Measurements from ENCODE around the gene SF3B1.

The SF3B1 gene

DNA sequence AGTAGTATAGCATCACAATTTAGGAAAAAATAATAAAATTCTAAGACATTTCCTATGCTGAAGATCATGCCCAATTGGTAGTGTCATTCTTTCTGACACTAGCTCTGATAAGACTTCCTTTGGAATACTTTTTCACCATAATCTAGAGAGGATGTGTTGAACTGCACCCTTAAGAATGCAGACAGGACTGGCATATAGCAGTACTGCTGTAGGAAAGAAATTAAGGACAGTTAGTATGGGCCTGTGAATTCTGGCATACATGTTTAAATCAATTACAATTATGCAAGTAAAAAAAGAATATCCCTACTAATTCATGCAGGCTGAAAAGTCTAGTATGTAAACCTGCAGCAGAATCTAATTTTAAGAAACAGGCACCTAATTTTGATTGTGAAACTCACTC is 15.4 kb downstream of the SF3B1 start:
- DNase-seq (ENCODE audit: low spot score) = no peak
- TF ChIP-seq, protein P1, sequence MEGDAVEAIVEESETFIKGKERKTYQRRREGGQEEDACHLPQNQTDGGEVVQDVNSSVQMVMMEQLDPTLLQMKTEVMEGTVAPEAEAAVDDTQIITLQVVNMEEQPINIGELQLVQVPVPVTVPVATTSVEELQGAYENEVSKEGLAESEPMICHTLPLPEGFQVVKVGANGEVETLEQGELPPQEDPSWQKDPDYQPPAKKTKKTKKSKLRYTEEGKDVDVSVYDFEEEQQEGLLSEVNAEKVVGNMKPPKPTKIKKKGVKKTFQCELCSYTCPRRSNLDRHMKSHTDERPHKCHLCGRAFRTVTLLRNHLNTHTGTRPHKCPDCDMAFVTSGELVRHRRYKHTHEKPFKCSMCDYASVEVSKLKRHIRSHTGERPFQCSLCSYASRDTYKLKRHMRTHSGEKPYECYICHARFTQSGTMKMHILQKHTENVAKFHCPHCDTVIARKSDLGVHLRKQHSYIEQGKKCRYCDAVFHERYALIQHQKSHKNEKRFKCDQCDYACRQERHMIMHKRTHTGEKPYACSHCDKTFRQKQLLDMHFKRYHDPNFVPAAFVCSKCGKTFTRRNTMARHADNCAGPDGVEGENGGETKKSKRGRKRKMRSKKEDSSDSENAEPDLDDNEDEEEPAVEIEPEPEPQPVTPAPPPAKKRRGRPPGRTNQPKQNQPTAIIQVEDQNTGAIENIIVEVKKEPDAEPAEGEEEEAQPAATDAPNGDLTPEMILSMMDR (IDR thresholded peaks at IDR 0.05) = no peak
- Histone ChIP-seq H3K27ac (no peak overlapping the region), H3K4me3 (no peak overlapping the region)

DNA sequence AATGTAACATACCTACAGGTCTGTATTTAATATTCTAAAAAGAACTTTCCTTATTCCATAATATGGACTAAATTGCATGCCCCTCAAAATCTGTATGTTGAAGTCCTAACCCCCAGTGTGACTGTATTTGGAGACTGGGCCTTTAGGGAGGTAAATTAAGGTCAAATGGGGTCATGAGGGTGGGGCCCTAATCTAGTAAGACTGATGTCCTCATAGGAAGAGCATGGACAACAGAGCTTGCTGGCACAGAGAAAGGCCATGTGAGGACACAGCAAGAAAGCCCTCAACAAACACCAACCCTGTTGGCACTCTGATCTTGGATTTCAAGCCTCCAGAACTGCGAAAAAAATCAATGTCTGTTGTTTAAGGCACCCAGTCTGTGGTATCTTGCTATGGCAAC is 18.6 kb downstream of the SF3B1 start:
- no peak for DNase-seq (ENCODE audit: low spot score)
- Histone ChIP-seq H3K27ac (no peak overlapping the region), H3K4me3 (no peak overlapping the region)
- TF ChIP-seq, protein P1 (IDR thresholded peaks at IDR 0.05) = no peak

DNA sequence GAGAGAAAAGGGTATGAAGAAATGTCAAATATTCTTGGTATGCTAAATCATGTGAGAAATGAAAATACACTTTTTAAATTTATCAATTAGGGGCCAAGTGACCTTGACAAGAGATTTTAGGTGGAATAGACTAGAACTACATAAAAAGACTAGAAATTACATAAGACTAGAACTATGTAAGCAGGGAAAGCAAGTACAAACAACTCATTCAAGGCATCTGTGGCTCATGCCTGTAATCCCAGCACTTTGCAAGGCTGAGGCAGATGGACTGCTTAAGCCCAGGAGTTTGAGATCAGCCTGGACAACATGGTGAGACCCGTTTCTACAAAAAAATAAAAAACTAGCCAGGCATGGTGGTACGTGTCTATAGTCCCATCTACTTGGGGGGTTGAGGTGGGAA is 20.3 kb downstream of the SF3B1 start:
- no peak for DNase-seq (ENCODE audit: low spot score)
- no peak overlapping the region for H3K27ac ChIP-seq
- no peak overlapping the region for H3K4me3 ChIP-seq
- TF ChIP-seq, protein P1 (IDR thresholded peaks at IDR 0.05) = no peak

DNA sequence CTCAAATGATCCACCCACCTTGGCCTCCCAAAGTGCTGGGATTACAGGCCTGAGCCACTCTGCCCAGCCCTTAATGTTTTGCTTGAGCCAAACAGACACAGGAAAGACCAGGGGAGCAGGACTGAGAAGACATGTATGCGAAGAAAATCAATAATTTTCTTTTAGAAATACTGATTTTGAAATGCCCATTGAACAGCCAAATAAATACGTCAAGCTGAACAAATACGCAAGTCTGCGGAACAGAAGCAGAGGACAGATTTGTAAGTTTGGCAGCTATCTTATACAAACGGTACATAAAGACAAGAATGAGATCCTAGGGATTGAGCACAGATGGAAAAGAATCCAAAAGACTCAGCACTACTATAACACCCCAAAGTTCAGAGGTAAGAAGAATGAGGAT is 20.8 kb downstream of the SF3B1 start:
- Histone ChIP-seq H3K27ac (no peak overlapping the region), H3K4me3 (no peak overlapping the region)
- TF ChIP-seq, protein P1 (IDR thresholded peaks at IDR 0.05) = no peak
- no peak for DNase-seq (ENCODE audit: low spot score)

DNA sequence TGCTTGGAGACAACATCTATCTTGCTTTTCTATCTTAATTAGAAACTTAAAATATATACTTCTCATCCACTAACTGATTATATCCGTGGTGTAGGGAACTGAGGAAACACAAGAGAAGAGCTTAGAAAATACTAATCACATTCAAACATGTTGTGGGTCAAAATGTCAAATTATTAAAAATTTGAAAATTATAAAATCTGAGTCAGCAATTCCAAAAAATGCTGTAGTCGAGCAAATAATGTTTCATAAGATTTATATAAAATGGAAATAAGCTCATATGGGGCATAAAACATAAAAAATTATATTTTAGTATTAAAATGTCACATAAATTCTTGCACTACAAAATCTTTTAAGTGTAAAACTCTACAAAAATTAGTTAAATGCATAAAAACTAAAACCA is 29.2 kb downstream of the SF3B1 start:
- Histone ChIP-seq H3K4me3 (no peak overlapping the region), H3K27ac (no peak overlapping the region)
- TF ChIP-seq, protein P1 (IDR thresholded peaks at IDR 0.05) = no peak
- no peak for DNase-seq (ENCODE audit: low spot score)

DNA sequence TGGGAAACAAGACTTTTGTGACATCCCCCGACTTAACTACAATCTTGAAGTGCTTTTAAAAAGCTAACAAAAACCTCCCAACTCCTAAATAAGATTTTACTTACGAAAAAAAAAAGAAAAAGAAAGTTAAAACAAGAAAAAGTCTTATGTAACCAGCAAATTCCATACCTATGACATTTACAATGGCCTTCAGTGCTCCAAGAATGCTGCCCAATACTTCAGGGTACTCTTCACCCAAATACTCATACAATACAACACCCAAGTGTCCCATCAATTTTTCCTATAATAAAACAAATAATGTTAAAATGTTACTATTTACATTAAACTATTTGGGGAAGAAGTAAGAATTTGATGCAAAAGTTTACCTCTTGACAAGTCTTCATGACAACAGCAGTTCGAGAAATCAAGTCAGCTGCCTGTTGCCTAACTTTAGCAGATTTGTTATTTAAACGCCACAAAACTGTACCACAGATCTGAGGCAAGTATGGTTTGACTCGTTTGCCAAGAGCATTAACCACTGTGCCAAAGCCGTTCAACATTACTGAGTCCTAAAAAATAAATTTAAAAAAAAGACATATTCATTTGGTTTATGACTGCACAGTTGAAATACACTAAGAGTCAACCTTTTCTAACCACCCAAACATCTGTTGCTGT is 34.8 kb downstream of the SF3B1 start:
- TF ChIP-seq, protein P1 (IDR thresholded peaks at IDR 0.05) = no peak
- H3K27ac ChIP-seq = no peak overlapping the region

DNA sequence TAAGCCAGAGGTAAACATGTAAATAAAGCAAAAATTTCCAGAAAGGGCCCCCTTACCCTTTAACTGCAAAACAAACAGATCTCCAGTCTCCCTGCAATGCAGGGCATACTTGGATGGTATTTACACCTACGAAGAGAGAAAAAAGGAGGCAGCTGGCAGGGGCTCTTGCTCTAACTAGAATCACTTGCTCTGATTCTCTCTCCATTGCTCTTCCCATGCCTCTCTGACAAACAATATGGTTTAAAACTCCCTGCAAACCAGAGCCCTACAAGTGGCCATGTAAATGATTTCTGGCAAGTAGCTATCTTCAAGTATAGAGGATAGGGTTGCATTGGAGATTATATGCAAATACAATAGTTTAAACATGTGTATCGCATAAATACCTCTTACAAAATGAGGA is 35.9 kb downstream of the SF3B1 start:
- TF ChIP-seq, protein P1 (IDR thresholded peaks at IDR 0.05) = no peak
- DNase-seq (ENCODE audit: low spot score) = no peak
- no peak overlapping the region for H3K27ac ChIP-seq
- no peak overlapping the region for H3K4me3 ChIP-seq

More for the DNA sequence above, 34.8 kb downstream of the SF3B1 start:
- H3K4me3 ChIP-seq = no peak overlapping the region
- DNase-seq (ENCODE audit: low spot score) = no peak
